Nephron (organoid): ENCODE measurements around the gene DNHD1.

Experiments
- H3K27ac Mint-ChIP-seq, 3 experiments: 2 replicates each; pipeline ENCODE4 v1.8.0; 2020; ENCODE audit warnings: mixed read lengths in 3 of 3, mild to moderate bottlenecking in 2 of 3, moderate library complexity in 1 of 3
- H3K27me3 Mint-ChIP-seq: 2 replicates; pipeline ENCODE4 v1.8.0; 2021; ENCODE audit warnings: low read depth, mild to moderate bottlenecking, moderate library complexity, mixed read lengths
- H3K36me3 Mint-ChIP-seq: 2 replicates; pipeline ENCODE4 v1.8.0; 2020; ENCODE audit warnings: low read depth, mixed read lengths
- H3K4me1 Mint-ChIP-seq: 2 replicates; pipeline ENCODE4 v1.8.0; 2020; ENCODE audit warnings: mixed read lengths
- H3K4me3 Mint-ChIP-seq, 3 experiments: 2 replicates each; pipeline ENCODE4 v1.8.0; 2020; ENCODE audit warnings: mild to moderate bottlenecking in 3 of 3, mixed read lengths in 3 of 3, moderate library complexity in 2 of 3
- H3K9me3 Mint-ChIP-seq: 2 replicates; pipeline ENCODE4 v1.8.0; 2020; ENCODE audit warnings: mixed read lengths
- CTCF ChIP-seq, 3 experiments: fragments of 200-600 bp; sonication (generic); IDR thresholded peaks; one replicate each; pipeline ENCODE4 v1.5.0; 2021; ENCODE audit warnings: antibody characterized with exemption in 3 of 3; ENCODE audit not compliant: unreplicated experiment in 3 of 3

The DNHD1 gene

DNA sequence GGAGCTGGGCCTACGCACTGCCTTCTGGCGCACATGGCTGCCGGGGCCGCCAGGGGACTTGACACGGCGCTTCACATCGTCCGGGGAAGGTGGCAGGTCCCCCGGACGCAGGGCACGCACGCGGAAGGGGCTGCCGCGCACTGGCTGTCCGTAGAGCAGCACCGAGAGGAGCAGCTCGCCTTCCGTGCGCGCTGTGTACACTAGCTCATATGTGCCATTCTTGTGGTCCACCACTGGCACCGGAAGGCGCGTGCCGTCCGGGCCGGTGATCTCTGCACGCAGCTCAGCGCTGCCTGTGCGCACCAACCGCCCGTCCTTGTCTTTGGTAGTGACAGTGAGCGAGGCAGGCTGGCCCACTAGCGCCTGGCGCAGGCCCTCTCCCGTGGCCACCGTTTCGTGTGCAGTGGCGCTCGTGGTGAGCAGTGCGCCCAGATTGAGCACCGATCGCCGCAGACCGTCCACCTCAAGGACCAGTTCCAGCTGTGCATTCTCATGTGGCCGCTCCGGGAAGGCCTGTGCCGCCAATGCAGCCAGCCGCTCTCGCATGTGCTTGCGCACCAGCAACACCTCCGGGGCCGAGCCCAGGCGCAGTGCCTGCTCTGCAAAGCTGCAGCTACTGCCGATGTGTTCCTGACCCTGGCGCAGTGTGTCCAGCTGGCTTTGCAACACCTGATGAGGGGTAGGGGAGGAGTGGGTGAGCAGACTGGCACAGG, 40.6 kb upstream of the DNHD1 start:
- no peak for TF ChIP-seq CTCF (IDR thresholded peaks at IDR 0.05; ENCODE audit: unreplicated experiment in 3 of 3)
- Mint-ChIP-seq H3K4me3 (no peak overlapping the region), H3K9me3 (no peaks in the 10 kb centered on the region), H3K36me3 (peaks cover 25% of the 10 kb centered on the region), H3K4me1 (peaks cover 8% of the 10 kb centered on the region), H3K27me3 (no peaks in the 10 kb centered on the region), H3K27ac (no peak overlapping the region)

GRCh38 chr11:6457581-6458320, 39.3 kb upstream of the DNHD1 start:
- Mint-ChIP-seq H3K27ac (no peak overlapping the region), H3K9me3 (no peaks in the 10 kb centered on the region), H3K27me3 (no peaks in the 10 kb centered on the region), H3K4me1 (peaks cover 8% of the 10 kb centered on the region), H3K4me3 (no peak overlapping the region), H3K36me3 (peaks cover 27% of the 10 kb centered on the region)
- TF ChIP-seq CTCF (IDR thresholded peaks at IDR 0.05; ENCODE audit: unreplicated experiment in 3 of 3) = no peak

GRCh38 chr11:6458352-6459098, 38.6 kb upstream of the DNHD1 start:
- TF ChIP-seq CTCF (IDR thresholded peaks at IDR 0.05; ENCODE audit: unreplicated experiment in 3 of 3) = no peak
- no peak overlapping the region for H3K4me3 Mint-ChIP-seq
- peaks cover 8% of the 10 kb centered on the region for H3K4me1 Mint-ChIP-seq
- no peaks in the 10 kb centered on the region for H3K27me3 Mint-ChIP-seq
- no peak overlapping the region for H3K27ac Mint-ChIP-seq
- H3K36me3 Mint-ChIP-seq = peaks cover 25% of the 10 kb centered on the region
- no peaks in the 10 kb centered on the region for H3K9me3 Mint-ChIP-seq

DNA sequence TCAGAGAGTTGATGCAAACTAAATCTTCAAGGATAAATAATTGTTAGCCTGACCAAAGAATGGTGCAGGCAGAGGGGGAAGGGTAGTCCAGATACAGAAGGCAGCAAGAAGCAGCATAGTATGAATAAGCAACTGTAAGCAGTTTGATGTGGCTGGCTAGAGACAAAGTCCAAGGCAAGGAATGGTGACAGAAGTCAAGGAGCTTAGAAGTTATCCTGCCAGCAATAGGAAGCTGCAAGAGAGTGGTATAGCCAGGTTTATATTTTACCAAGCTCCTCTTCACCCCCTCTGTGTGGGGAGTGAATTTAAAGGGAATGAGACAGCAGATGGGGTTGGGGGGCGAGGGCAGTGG, 38.0 kb upstream of the DNHD1 start:
- Mint-ChIP-seq H3K4me1 (peaks cover 8% of the 10 kb centered on the region), H3K4me3 (no peak overlapping the region), H3K9me3 (no peaks in the 10 kb centered on the region), H3K27ac (no peak overlapping the region), H3K36me3 (peaks cover 29% of the 10 kb centered on the region), H3K27me3 (no peaks in the 10 kb centered on the region)
- no peak for TF ChIP-seq CTCF (IDR thresholded peaks at IDR 0.05; ENCODE audit: unreplicated experiment in 3 of 3)

- Mint-ChIP-seq H3K4me3 (no peak overlapping the region), H3K36me3 (peaks cover 10% of the 10 kb centered on the region), H3K27me3 (no peaks in the 10 kb centered on the region), H3K9me3 (no peaks in the 10 kb centered on the region), H3K27ac (no peak overlapping the region), H3K4me1 (peaks cover 13% of the 10 kb centered on the region)
- TF ChIP-seq CTCF (IDR thresholded peaks at IDR 0.05; ENCODE audit: unreplicated experiment in 3 of 3) = no peak
Measured at GRCh38 chr11:6468712-6469495, 28.2 kb upstream of the DNHD1 start.
